GM13976 (cell line): ENCODE measurements around the gene CDC123.

Experiments used
- DNase-seq: peaks from one replicate; pipeline ENCODE4 v3.0.0; 2012; ENCODE audit warnings: low spot score
- CTCF ChIP-seq: IDR thresholded peaks from 2 replicates; pipeline ENCODE4 v1.5.1; 2012; ENCODE audit warnings: borderline replicate concordance, mild to moderate bottlenecking; ENCODE audit not compliant: insufficient read depth; ENCODE audit errors: extremely low read depth, missing control alignments, control extremely low read depth
- in situ Hi-C: fragments of 300-500 bp; cut with MboI; formaldehyde crosslinking; loops from one replicate; pipeline ENCODE4 v1.12.0; 2022; ENCODE audit warnings: low sequenced_read_pairs, mixed read lengths, inconsistent platforms; ENCODE audit not compliant: unreplicated experiment

The CDC123 gene

GRCh38 chr10:12195603-12196506 lies at the start of gene CDC123, which contains the start of gene NUDT5:
CDC123 (plus strand) TSS chr10:12196188; CDS start chr10:12196246, 58 bp downstream.
NUDT5 (minus strand) TSS chr10:12195891; CDS start chr10:12186291, 9,600 bp downstream.
- in situ Hi-C loops: no loop called here
- TF ChIP-seq CTCF: no peak
- peak; percentile 94 for DNase-seq

- in situ Hi-C loops: no loop called here
- no peak for TF ChIP-seq CTCF
- no peak for DNase-seq
Observed at GRCh38 chr10:12150163-12150562, 45.8 kb upstream of the CDC123 start.

GRCh38 chr10:12154516-12154915 lies 41.5 kb upstream of the CDC123 start:
- TF ChIP-seq CTCF: no peak
- no peak for DNase-seq
- in situ Hi-C loops: no loop called here

- no peak for DNase-seq
- in situ Hi-C loops: no loop called here
- no peak for TF ChIP-seq CTCF
Observed at GRCh38 chr10:12156367-12157123, 39.4 kb upstream of the CDC123 start.

- DNase-seq: no peak
Observed at GRCh38 chr10:12158111-12158510, 37.9 kb upstream of the CDC123 start.

GRCh38 chr10:12160664-12161063 lies 35.3 kb upstream of the CDC123 start:
- TF ChIP-seq CTCF: no peak
- DNase-seq: no peak
- in situ Hi-C loops: no loop called here

More at GRCh38 chr10:12158111-12158510, 37.9 kb upstream of the CDC123 start:
- in situ Hi-C loops: no loop called here
- TF ChIP-seq CTCF: no peak
